Spinal cord (tissue), 10 donors: ENCODE measurements around the gene CC2D2A. TPM values are rescaled to one million over a fixed set of nuclear protein-coding genes. Genes with fewer than 3 reads are reported as not detected.

Source experiments
- DNase-seq, 6 donors: peaks; one replicate each; pipeline versions ENCODE4 v3.0.0 to v3.0.0-alpha.2; 2013 to 2015; ENCODE audit warnings: low spot score in 6 of 6, low read depth in 4 of 6
- H3K27ac ChIP-seq: one replicate; pipeline ENCODE4 v1.5.1; 2013; ENCODE audit warnings: low read depth, low read length, control low read depth
- H3K27me3 ChIP-seq: one replicate; pipeline ENCODE4 v1.6.1; 2013; ENCODE audit warnings: low read length; ENCODE audit not compliant: control insufficient read depth, insufficient read depth
- H3K36me3 ChIP-seq: one replicate; pipeline ENCODE4 v1.6.1; 2013; ENCODE audit warnings: low read length; ENCODE audit not compliant: control insufficient read depth, insufficient read depth
- H3K4me1 ChIP-seq: one replicate; pipeline ENCODE4 v1.6.1; 2013; ENCODE audit warnings: low read length; ENCODE audit not compliant: control insufficient read depth, insufficient read depth
- H3K4me3 ChIP-seq: one replicate; pipeline ENCODE4 v1.5.1; 2013; ENCODE audit warnings: low read depth, low read length, control low read depth
- H3K9me3 ChIP-seq: one replicate; pipeline ENCODE4 v1.6.1; 2013; ENCODE audit warnings: low read length; ENCODE audit not compliant: control insufficient read depth, insufficient read depth
- WGBS: methylation state at CpG from one replicate; pipeline ENCODE4 v1.1.5; 2013; ENCODE audit warnings: missing lambda C conversion rate; ENCODE audit not compliant: insufficient coverage; 5-methylcytosine and 5-hydroxymethylcytosine counted together
- polyA plus RNA-seq, 2 donors: library from polyadenylated mRNA; unstranded; fragments of 120-200 nt; gene quantifications; one replicate each; pipeline ENCODE4 v1.2.1, GENCODE V29; 2013; ENCODE audit not compliant: insufficient read length in 2 of 2
- total RNA-seq, 2 donors: library from RNA; depleted of rRNA in 1 of 2; stranded (reverse); fragments of 120-200 nt in 1 of 2; fragments of >200 nt in 1 of 2; gene quantifications; one replicate each; pipeline versions ENCODE4 v1.2.3 to v1.2.4, GENCODE V29; 2013 to 2014
- donor health status: healthy.

The CC2D2A gene
- total and polyA plus RNA-seq, 4 donors = 25.6 to 67.6 (median 36.4) TPM

DNA sequence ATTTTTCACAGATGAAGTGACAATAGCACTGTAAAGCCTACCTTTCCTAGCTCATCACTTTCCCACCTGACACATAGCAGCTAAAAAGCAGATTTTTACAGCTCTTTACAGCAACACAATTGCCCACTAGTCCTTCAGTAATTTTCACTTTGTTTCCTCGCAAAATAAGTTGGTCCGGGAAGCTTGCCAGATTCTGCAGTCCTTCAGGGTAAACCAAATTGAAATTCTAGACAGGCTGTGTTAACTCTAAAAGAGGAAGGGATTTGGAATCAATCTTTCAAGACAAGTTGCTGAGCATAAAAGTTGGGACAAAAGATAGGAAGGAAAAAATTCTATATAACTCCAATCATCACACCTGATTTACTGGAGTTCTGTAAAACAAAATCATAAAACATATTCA is 33.2 kb upstream of the CC2D2A start:
- Histone ChIP-seq H3K36me3 (no peaks in the 10 kb centered on the region), H3K27ac (peak overlapping the region; percentile 15), H3K4me1 (peaks cover 8% of the 10 kb centered on the region), H3K9me3 (peaks cover under 1% of the 10 kb centered on the region), H3K27me3 (no peaks in the 10 kb centered on the region), H3K4me3 (no peak overlapping the region)
- WGBS = no CpG with 5 or more reads among the region's 2 CpGs
- peak; percentile 57 to 96 (median 76) for DNase-seq

DNA sequence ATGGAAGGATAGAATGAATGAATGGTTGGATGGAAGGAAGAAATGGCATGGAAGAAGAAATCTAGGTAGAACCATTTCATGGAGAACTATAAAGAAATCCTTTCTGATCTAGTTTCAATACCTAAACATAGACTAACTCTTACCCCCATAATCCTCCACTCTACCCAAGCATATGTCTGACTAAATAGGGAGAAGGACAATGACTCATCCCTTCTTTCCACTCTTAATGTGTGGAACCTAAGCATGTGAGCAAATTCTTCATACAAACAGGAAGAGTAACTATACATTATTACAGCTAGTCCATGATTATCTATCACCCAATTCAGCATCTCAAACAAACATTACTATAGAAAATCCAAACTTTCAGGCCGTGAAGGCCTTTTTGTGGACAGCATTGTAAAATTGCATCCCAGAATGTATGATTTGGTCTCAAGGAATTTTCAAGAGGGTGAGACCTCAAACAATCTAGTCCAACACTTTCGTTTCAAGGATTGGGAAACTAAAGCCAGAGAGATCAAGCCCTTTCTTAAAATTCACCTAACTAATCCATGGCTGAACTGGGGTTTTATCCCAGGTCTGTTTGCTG is 30.6 kb upstream of the CC2D2A start:
- Histone ChIP-seq H3K9me3 (no peaks in the 10 kb centered on the region), H3K36me3 (no peaks in the 10 kb centered on the region), H3K27ac (no peak overlapping the region), H3K4me1 (peaks cover 8% of the 10 kb centered on the region), H3K4me3 (no peak overlapping the region), H3K27me3 (no peaks in the 10 kb centered on the region)
- DNase-seq = no peak
- WGBS = no CpG with 5 or more reads among the region's 2 CpGs

DNA sequence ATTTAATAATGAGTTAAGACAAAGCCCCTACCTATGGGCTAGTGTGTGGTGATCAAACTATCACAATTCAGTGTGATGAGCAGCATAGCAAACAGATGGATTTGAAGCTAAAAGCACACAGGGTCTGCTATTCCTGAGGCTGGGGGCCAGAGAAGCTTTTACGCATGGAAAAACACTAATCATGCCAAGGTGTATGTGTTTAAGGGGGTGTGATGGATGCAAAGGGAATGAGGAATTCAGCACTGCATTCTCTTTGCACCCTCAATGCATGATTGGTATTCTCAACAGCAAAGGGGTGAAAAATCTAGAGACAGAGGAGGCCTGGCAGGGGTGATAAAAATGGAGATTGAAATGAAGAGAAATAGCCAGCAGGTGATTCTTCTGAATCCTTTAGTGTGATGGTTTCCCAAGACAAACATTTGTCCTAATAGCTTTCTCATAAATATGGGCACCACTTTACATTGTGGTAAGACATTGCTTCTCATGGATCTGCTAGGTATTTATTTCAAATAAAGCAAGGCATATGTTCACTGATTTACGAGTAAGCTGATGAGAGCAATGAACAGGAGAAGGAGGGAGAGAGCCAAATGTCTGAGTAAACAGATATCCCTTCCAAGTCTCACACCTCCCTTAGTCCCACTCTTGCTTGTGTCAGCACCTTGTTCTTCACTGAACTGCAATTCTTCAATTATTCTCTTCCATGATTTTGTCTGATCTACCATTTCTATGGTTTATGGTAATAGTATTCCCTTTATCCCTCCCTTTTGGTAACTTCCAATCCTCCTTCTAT is 26.1 kb upstream of the CC2D2A start:
- no peaks in the 10 kb centered on the region for H3K4me1 ChIP-seq
- H3K4me3 ChIP-seq = no peak overlapping the region
- no peak overlapping the region for H3K27ac ChIP-seq
- H3K36me3 ChIP-seq = no peaks in the 10 kb centered on the region
- H3K27me3 ChIP-seq = no peaks in the 10 kb centered on the region
- WGBS = 43% methylated on average over 1 of the region's 2 CpGs
- peak in 2 of 6 donors; percentile 31 to 61 for DNase-seq
- no peaks in the 10 kb centered on the region for H3K9me3 ChIP-seq

DNA sequence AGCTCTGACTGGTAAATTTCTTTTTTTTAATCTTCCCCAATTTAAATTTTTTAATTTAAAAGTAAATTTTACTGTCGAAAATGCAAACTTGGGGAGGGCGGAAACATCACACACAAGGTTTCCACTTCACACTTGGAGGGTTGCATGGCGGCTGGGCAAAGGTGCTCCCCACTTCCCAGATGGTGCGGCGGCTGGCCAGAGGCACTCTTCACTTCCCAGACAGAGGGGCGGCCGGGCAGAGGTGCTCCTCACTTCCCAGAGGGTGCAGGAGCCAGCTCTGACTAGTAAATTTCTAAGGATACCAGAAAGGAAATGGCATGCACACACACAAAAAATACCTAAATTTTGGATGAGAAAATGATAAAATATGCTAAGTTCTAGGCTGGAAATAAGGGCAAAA is 25.4 kb upstream of the CC2D2A start:
- 93% methylated on average over 6 of the region's 7 CpGs for WGBS
- Histone ChIP-seq H3K4me1 (no peaks in the 10 kb centered on the region), H3K4me3 (no peak overlapping the region), H3K36me3 (no peaks in the 10 kb centered on the region), H3K9me3 (no peaks in the 10 kb centered on the region), H3K27ac (no peak overlapping the region), H3K27me3 (no peaks in the 10 kb centered on the region)
- no peak for DNase-seq

DNA sequence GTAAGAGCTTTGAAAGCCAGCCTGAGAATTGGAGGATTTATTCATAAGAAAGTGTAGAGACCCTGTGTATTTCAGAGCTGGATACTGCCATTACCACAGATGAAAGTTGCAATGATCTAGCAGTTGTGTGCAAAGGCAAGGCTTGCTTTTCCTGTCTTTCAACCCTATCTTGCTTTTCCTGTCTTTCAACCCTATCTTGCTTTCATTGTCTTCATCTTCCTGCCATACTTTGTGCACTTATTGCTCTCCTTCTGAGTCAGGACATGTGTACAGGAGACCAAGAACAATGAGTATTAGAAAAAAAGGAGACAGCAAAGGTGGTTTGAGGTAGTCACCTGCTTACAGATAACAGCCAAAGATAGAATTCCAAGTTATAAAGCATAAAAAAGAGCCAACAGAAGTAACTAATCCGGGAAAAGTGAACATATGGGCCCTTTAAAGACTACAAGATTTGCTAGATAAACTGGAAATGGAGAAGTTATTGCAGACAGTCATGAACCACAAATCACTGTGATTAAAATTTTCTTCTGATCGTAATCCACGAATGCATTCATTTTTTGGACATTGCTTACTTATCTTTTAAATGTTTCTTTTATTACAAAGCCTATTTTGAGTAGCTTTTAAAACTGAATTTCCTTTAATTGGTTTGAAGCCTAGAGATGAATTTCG is 24.7 kb upstream of the CC2D2A start:
- H3K27ac ChIP-seq = no peak overlapping the region
- H3K27me3 ChIP-seq = no peaks in the 10 kb centered on the region
- H3K36me3 ChIP-seq = no peaks in the 10 kb centered on the region
- no CpG with 5 or more reads among the region's 4 CpGs for WGBS
- no peaks in the 10 kb centered on the region for H3K9me3 ChIP-seq
- no peak overlapping the region for H3K4me3 ChIP-seq
- no peaks in the 10 kb centered on the region for H3K4me1 ChIP-seq
- DNase-seq = peak in 1 of 6 donors; percentile 33

DNA sequence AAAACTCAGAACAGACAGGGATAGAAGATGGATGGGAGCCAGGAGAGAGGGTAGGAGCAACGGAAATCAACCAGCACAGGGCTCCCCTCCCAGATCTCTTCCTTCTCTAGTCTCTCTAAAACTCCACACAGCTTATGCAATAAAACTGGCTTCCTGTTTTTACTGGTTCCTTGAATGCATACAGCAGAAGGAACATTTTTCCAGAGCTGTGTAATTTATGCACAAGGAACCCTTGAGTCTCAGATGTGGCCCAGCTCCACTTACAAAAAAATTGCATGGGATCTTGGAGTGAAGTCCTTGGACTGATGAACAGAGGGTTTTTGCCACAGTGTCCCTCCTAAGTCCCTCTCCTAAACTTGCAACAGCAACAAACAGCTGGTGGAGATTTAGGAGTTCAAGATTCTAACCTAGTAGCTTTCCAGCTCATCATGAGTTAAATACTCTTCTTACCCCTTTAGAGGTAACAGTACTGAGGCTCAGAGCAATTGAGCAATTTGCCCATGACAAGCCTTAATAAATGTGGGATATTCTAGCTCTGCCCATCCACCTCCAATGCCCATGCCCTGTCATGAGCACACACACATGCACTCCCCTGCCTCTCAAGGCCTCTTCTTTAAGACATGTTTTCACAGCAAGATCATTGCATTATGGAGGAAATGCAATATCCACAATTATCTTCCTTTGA is 18.4 kb upstream of the CC2D2A start:
- no peaks in the 10 kb centered on the region for H3K36me3 ChIP-seq
- no peaks in the 10 kb centered on the region for H3K27me3 ChIP-seq
- WGBS = no CpG with 5 or more reads among the region's 1 CpG
- no peaks in the 10 kb centered on the region for H3K4me1 ChIP-seq
- no peaks in the 10 kb centered on the region for H3K9me3 ChIP-seq
- H3K4me3 ChIP-seq = no peak overlapping the region
- H3K27ac ChIP-seq = no peak overlapping the region
- no peak for DNase-seq

DNA sequence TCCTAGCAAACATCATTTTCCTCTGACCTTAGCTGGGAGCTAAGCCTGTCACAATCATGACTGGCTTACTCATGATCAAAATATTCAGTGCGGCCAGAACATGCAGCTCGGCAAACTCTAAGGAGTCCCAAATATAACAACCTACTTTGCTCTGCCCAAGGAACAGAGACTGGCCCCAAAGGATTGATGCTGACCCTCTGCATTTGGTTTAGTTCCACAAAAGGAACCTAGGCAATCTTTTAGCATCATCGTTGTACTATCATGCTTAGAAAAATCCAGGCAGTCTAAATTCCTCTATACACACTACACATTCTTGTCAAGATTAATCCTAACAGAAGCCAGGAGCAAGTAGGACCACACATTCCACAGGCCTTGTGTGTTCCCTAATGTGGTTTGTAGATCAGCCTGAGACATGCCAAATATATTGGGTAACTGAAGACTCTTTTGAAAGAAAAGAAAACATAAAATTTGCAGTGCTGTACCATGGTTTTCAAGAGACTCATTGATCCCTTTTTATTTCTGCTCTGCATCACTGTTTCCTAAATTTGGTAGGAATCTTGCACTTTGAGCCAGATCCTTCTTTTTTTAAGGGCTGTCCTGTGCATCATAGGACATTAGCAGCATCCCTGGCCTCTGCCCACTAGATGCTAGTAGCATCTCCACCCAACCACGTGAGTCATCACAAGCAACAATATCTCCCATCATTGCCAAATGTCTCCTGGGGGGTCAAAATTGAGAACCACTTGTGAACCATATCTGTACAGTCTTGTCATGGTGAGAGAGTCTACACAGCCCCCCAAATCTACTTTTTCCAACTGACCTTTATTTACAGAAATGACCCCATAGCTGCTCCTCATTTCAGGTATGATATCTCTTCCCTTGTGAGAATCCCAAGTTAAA is 17.6 kb upstream of the CC2D2A start:
- H3K36me3 ChIP-seq = no peaks in the 10 kb centered on the region
- WGBS = 83% methylated on average over 4 of the region's 4 CpGs
- DNase-seq = no peak
- H3K4me1 ChIP-seq = no peaks in the 10 kb centered on the region
- H3K9me3 ChIP-seq = no peaks in the 10 kb centered on the region
- no peak overlapping the region for H3K27ac ChIP-seq
- no peak overlapping the region for H3K4me3 ChIP-seq
- no peaks in the 10 kb centered on the region for H3K27me3 ChIP-seq

DNA sequence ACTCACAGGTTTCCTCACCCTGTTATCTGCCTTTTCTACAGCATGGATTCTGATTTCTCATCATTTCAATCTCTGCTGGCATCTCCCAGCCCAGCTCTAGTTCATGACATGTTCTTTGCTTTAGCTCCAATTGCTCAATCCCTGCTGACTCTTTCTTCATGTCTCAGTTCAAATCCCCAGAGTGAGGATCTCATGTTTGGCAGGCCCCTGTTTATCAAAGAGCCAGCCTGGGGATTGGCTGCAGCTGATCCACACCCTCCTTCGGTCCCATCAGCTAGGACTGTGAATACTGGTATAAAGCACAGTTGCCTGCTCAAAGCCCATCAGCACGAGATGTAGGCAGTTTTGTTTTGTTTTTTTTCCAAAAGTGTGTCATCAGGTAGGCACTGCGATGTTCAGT is 14.4 kb upstream of the CC2D2A start:
- no peak for DNase-seq
- WGBS = 67% methylated on average over 1 of the region's 3 CpGs
- H3K27ac ChIP-seq = no peak overlapping the region
- H3K4me3 ChIP-seq = no peak overlapping the region
- no peaks in the 10 kb centered on the region for H3K27me3 ChIP-seq
- no peaks in the 10 kb centered on the region for H3K9me3 ChIP-seq
- no peaks in the 10 kb centered on the region for H3K36me3 ChIP-seq
- H3K4me1 ChIP-seq = no peaks in the 10 kb centered on the region
